Left lobe of liver (tissue), 2 donors: ENCODE results near the gene AQP2. TPM values are rescaled to one million over a fixed set of nuclear protein-coding genes. Genes with fewer than 3 reads are reported as not detected.

Source experiments
- ATAC-seq: fragments of 200-7000 bp; cut with Tn5 transposase; one replicate; pipeline ENCODE4 v1.9.1; 2020; ENCODE audit warnings: mild to moderate bottlenecking, moderate library complexity
- DNase-seq: peaks from one replicate; pipeline ENCODE4 v3.0.0-alpha.2; 2020; ENCODE audit warnings: low spot score
- total RNA-seq: library from RNA; stranded (reverse); gene quantifications from one replicate; pipeline ENCODE4 v1.2.1, GENCODE V29; 2021
- donor health status: DM: no; HTN: no; CAD: no; lungs with moderate emphysema.
- donor health status: DM: no; HTN: yes; CAD: no.

Gene AQP2
- total RNA-seq, 1 donor from 2014 or later, result not detected

GRCh38 chr12:49953961-49954846 lies 3.7 kb downstream of the AQP2 start:
- ATAC-seq (no peak), DNase-seq (no peak)

GRCh38 chr12:49954863-49955830 lies 4.6 kb downstream of the AQP2 start:
- no peak for ATAC-seq
- no peak for DNase-seq

- DNase-seq (no peak), ATAC-seq (no peak)
Measured at GRCh38 chr12:49955899-49956662, 5.5 kb downstream of the AQP2 start.

GRCh38 chr12:49956663-49957569 lies 6.4 kb downstream of the AQP2 start:
- ATAC-seq, result no peak
- DNase-seq, result no peak

GRCh38 chr12:49957570-49957967 lies 7.0 kb downstream of the AQP2 start:
- ATAC-seq (no peak), DNase-seq (no peak)

GRCh38 chr12:49959685-49960473 lies 9.3 kb downstream of the AQP2 start:
- DNase-seq (no peak), ATAC-seq (no peak)

GRCh38 chr12:49960474-49961110 lies 10.1 kb downstream of the AQP2 start:
- no peak for ATAC-seq
- DNase-seq, result no peak

- DNase-seq (no peak), ATAC-seq (no peak)
Measured at GRCh38 chr12:49961111-49961922, 10.8 kb downstream of the AQP2 start, which contains the start of gene AQP5. TSS of gene AQP5 (plus strand) at chr12:49961872. CDS start at chr12:49962018, 146 bp downstream.

- no peak for DNase-seq
- ATAC-seq, result no peak
Measured at GRCh38 chr12:49961993-49962764, 11.6 kb downstream of the AQP2 start.

- peak; percentile 93 for DNase-seq
- ATAC-seq, result peak; percentile 70
Measured at GRCh38 chr12:49962861-49963765, 12.6 kb downstream of the AQP2 start.

- no peak for DNase-seq
- no peak for ATAC-seq
Measured at GRCh38 chr12:49963976-49964815, 13.7 kb downstream of the AQP2 start.

GRCh38 chr12:49964849-49965624 lies 14.5 kb downstream of the AQP2 start:
- ATAC-seq (no peak), DNase-seq (no peak)

GRCh38 chr12:49965836-49966235 lies 15.3 kb downstream of the AQP2 start:
- DNase-seq (no peak), ATAC-seq (no peak)

GRCh38 chr12:49966511-49967041 lies 16.0 kb downstream of the AQP2 start:
- no peak for DNase-seq
- no peak for ATAC-seq
